PFSK-1 (cell line): ENCODE measurements around the gene SYNGAP1.

Experiments used
- FOXP2 ChIP-seq: optimal IDR thresholded peaks from 2 replicates; pipeline ENCODE3; 2011; ENCODE audit warnings: borderline replicate concordance, control low read depth, inconsistent platforms; ENCODE audit not compliant: insufficient read depth; ENCODE audit errors: extremely low read length, extremely low read depth
- POLR2AphosphoS5 ChIP-seq: IDR thresholded peaks from 2 replicates; pipeline ENCODE4 v1.6.1; 2012; ENCODE audit warnings: low read depth, mild to moderate bottlenecking, control low read depth, low read length, moderate library complexity
- REST ChIP-seq, 2 experiments: IDR thresholded peaks; 2 replicates each; pipeline versions ENCODE4 v1.6.1 to v1.8.0; 2011 to 2012; ENCODE audit warnings: low read depth in 2 of 2, low read length in 2 of 2, control low read depth in 1 of 2, inconsistent platforms in 1 of 2, mild to moderate bottlenecking in 1 of 2, moderate library complexity in 1 of 2; ENCODE audit not compliant: insufficient read depth in 1 of 2
- SIN3A ChIP-seq: IDR thresholded peaks from 2 replicates; pipeline ENCODE4 v1.6.1; 2012; ENCODE audit warnings: mild to moderate bottlenecking, low read length, moderate library complexity, borderline replicate concordance; ENCODE audit not compliant: insufficient read depth
- TAF1 ChIP-seq: IDR thresholded peaks from 2 replicates; pipeline ENCODE4 v1.6.1; 2012; ENCODE audit warnings: low read length, control low read depth, borderline replicate concordance; ENCODE audit not compliant: insufficient read depth

The SYNGAP1 gene

DNA sequence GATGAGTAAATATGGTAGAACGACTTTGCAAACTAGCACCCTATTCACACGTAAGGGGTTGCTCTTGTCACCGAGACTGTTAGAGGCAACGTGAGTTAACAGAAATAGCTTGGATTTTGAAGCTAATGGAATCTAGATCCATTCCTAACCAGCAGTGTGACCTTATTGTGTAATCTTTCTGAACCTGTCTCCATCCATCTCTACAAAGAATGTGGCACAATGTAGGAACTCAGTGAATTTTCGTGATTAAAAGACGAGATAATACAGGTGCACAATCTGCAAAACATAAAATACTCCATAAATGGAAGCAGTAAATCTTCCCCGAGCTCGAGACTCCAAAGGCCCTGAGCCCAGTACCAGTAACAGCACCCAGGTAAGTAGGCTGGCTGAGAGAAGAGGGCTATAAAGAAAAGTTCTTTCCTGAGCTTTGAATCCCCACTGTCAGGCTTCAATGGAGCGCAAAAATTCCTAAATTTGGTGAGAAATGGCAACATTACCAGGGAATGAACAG is 29.0 kb upstream of the SYNGAP1 start:
- TF ChIP-seq FOXP2 (no peak), POLR2AphosphoS5 (no peak), SIN3A (no peak), REST (IDR thresholded peaks at IDR 0.05; ENCODE audit: insufficient read depth in 1 of 2, low read depth in 2 of 2, low read length in 2 of 2) (no peak), TAF1 (no peak)

DNA sequence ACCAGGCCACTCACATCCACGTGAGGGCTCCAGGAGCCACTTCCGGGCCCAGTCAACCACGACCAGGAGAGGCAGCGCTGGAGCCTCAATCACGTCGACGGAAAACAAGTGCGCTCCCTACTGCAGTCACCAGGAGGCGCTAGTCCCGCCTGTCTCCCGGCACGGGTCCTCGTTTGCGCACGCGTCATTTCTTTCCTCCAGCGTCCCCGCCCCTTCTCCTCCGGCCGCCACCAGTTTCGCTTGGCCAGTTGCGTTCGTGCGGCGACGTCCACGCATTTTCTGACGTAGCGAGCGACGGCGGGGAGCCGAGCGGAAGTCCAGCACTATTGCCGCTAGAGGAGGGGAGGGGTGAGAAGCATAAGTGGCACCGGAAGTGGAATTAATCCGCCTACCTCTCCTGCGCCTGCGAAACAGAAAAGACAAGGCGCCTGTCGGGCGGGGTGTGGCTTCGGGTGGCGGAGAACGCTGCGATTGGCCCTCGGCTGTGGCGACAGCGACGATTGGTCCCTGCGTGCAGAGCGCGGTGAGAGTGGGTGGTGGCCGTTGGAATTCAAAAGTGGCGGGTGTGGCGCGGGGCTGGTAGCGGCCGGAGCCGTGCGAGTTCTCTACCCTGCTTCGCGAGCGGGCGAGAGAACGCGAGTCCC is 28.5 kb upstream of the SYNGAP1 start, which contains the start of gene KIFC1:
TSS of gene KIFC1 (plus strand) at position 546 of the 644 bp plus-strand sequence. CDS start 163 bp downstream, outside the sequence.
- TF ChIP-seq REST (IDR thresholded peaks at IDR 0.05; ENCODE audit: insufficient read depth in 1 of 2, low read depth in 2 of 2, low read length in 2 of 2) = 0 out of 4 replicates have a peak, but pooled peaks of 1 of the 2 experiments have one; percentile 12
- TF ChIP-seq TAF1 = 0 out of 2 replicates have a peak, but pooled peaks have one; percentile 34
- TF ChIP-seq POLR2AphosphoS5 = no peak; the same call in 1 of the 2 replicates
- peak; percentile 94 for TF ChIP-seq FOXP2
- TF ChIP-seq SIN3A = peak; percentile 90; the same call in 1 of the 2 replicates

- TF ChIP-seq TAF1 (no peak), FOXP2 (no peak), SIN3A (no peak), POLR2AphosphoS5 (no peak; the same call in 1 of the 2 replicates), REST (IDR thresholded peaks at IDR 0.05; ENCODE audit: insufficient read depth in 1 of 2, low read depth in 2 of 2, low read length in 2 of 2) (no peak)
Observed at GRCh38 chr6:33391922-33392594, 27.8 kb upstream of the SYNGAP1 start.

DNA sequence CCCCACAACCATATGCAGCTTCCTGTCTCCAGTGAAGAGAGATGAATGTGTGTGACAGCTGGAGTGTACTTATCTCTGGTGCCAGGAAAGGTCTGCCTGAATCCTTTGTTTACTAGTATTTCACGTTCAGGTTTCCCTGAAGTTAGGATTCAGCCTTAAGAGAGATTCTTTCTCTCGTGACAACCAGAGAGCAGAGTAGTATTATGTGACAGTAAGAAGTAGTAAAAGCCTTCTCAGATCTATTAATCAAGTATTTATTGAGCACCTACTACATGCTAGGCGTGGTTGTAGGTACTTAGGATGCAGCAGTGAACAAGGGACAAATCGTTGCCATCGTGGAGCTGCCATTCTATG is 27.3 kb upstream of the SYNGAP1 start:
- TF ChIP-seq FOXP2 (no peak), TAF1 (no peak), SIN3A (no peak), REST (IDR thresholded peaks at IDR 0.05; ENCODE audit: insufficient read depth in 1 of 2, low read depth in 2 of 2, low read length in 2 of 2) (no peak), POLR2AphosphoS5 (no peak)
